ENCODE measurements around the gene TMBIM1. TPM values are rescaled to one million over a fixed set of nuclear protein-coding genes. Genes with fewer than 3 reads are reported as not detected.

Gene TMBIM1
- polyA plus RNA-seq, 1 of the 3 experiments (the other 2 are of a cell fraction), result 7.8 TPM

GRCh38 chr2:218269900-218270720, 22.2 kb downstream of the TMBIM1 start, which contains the start of the genes AAMP and PNKD (continued):
- TF ChIP-seq IRF3 (IDR thresholded peaks at IDR 0.05; ENCODE audit: low read depth, low read length) (peak; percentile 85), TAF1 (IDR thresholded peaks at IDR 0.05; ENCODE audit: borderline replicate concordance, low read depth, low read length) (peak; percentile 74), MXI1 (IDR thresholded peaks at IDR 0.05; ENCODE audit: low read depth, low read length) (peak; percentile 75; the same call in 1 of the 2 replicates), EP300 (IDR thresholded peaks at IDR 0.05; ENCODE audit: borderline replicate concordance in 1 of 2, low read depth in 1 of 2, low read length in 1 of 2) (no peak), USF1 (IDR thresholded peaks at IDR 0.05; ENCODE audit: borderline replicate concordance, low read depth) (no peak), SIN3A (IDR thresholded peaks at IDR 0.05; ENCODE audit: borderline replicate concordance, low read depth, low read length) (peak; percentile 49; the same call in 1 of the 2 replicates), MAX (IDR thresholded peaks at IDR 0.05; ENCODE audit: low read depth) (peak; percentile 57), GABPA (IDR thresholded peaks at IDR 0.05; ENCODE audit: low read depth) (peak; percentile 82), ZBTB33 (IDR thresholded peaks at IDR 0.05; ENCODE audit: borderline replicate concordance, low read depth) (no peak), FOXJ3 (CRISPR knock-in tag; IDR thresholded peaks at IDR 0.05) (no peak), USF2 (IDR thresholded peaks at IDR 0.05; ENCODE audit: borderline replicate concordance, low read depth, low read length) (peak; percentile 34; the same call in 1 of the 2 replicates), POLR2AphosphoS5 (IDR thresholded peaks at IDR 0.05; ENCODE audit: low read depth, low read length) (peak; percentile 74), NRF1 (IDR thresholded peaks at IDR 0.05; ENCODE audit: low read depth, low read length) (peak; percentile 61), CHD2 (IDR thresholded peaks at IDR 0.05; ENCODE audit: low read length, partially characterized antibody) (peak; percentile 87)
